Stromal cell of bone marrow (primary cell): ENCODE measurements around the gene CCR5.
A peak's percentile ranks its signal among the peaks of the same experiment; 100 is the strongest.
"Not testable (repeated sequence)": the region's sequence is repeated elsewhere in the genome, so short reads cannot be mapped to it uniquely, and the experiment has no call there.

Experiments
- DNase-seq: peaks from one replicate; pipeline ENCODE4 v3.0.0-alpha.2; 2012; ENCODE audit warnings: low read depth

The CCR5 gene

DNA sequence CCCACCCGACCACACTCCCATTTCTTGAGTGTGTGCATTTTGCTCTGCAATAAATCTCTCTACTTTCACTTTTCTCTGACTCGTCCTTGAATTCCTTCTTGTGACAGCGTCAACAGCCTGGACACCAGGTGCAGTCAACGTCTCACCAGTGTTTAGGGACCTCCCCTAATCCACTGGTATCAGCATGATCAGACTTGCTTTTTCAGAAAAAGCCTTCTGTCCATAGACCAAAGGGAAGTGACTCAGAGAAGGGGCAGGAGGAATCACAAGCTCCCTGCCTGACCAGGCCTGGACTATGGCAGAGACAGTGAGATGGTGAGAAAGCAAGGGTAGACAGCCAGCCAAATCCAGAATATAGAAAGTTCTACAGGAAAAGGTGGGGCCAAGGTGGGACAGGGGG is 15.5 kb downstream of the CCR5 start:
- no peak for DNase-seq

DNA sequence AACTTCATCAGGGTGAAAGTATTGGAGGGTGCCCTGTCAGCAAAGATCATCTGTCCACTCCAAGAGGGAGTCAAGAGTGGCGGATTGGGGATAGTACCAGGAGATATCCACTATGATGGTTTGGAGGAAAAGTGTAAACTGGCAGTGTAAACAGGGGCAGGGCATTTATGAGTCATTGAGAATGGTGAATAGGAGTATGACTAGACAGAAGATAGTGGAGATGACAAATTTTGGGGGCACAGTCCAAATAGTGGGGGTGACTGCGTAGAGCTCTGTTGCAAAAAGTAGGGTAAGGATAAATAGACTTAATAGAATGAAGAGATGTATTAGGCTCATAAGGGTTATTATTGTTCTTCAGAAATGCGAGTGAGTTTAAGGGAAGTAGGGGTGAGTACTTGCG is 18.1 kb downstream of the CCR5 start:
- DNase-seq, result not testable (repeated sequence)

DNA sequence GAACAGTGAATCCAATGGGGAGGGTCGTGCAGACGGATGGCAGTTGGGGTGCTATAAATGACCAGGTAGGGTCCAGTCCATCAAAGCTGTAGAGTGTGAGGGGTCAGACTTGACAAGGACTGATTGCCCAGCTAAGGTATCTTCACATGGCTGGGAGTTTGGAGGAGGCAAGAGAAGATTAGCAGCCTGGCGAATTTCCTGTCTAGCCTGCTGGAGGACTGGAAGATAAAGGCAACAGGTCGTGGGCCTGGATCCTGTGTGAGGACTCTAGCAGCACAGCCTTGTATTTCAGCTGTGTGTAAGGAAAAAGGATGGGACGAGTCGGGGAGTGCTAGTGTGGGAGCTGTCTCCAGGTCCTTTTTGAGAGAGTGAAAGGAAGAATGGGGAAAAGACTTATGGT is 18.6 kb downstream of the CCR5 start:
- DNase-seq, result no peak

DNA sequence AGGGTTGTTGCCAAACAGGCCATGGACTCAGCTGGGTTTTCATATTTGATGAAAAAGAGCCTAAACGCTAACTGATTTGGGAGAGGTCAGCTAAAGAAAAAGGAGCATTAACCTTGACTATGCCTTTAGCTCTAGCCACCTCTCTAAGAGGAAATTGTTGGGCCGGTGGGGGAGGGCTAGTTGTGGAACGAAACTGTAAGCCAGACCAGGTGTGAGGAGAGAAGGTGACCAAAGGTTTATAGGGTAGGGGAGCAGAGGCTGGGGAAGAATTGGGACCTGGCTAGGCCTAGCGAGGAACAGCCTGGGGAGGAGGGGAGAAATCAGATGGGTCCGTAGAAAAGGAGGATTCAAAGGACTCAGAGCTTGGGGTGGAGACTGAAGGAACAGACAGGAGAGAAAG is 20.8 kb downstream of the CCR5 start:
- not testable (repeated sequence) for DNase-seq

DNA sequence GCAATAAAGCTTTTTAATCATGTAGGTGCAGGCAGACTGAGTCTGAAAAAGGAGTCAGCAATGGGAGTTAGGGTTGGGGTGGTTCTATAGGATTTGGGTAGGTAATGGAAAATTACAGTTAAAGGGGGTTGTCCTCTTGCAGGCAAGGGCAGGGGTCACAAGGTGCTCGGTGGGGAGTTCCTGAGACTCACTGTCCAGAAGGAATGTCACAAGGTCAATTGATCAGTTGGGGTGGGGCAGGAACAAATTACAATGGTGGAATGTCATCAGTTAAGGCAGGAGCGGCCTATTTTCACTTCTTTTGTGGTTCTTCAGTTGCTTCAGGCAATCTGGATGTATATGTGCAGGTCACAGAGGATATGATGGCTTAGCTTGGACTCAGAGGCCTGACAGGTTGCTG is 22.3 kb downstream of the CCR5 start:
- DNase-seq, result no peak

DNA sequence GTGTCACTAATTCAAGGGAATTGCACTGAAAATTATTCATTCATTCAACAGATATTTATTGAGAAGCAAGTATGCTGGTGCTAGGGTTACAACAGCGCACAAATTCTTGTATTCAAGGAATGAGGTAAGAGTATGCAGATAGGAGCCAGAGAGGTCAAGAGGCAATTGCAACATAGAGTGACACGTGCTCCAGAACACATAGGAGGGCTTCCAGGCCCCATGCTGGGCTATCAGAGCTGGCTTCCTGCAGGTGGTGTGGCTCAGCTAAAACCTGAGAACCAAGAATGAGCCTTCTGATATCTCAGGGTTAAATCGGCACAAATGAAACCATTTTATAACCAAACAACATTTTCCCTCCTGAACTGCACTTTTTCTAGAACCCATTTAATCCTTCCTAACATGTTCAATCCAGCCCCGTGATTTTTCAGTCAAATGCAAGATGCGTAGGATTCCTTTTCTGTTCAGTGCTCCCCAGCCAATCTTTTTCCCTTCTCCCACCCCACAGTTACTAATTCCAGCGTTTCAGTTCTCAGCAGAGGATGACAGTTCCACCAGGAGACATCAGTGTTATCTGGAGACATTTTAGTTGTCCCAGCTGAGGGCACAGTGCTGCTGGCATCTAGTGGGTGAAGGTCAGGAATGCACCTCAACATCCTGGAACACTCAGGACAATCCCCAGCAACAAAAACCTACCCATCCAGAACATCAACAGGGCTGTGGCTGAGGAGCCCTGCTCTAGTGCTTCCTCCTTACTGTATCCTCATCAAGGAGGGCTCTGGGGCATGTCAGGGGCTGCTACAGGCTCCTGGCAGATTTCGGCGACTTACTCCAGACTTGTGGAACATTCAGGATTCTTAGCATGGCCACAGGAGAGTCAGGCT is 23.0 kb downstream of the CCR5 start:
- no peak for DNase-seq

DNA sequence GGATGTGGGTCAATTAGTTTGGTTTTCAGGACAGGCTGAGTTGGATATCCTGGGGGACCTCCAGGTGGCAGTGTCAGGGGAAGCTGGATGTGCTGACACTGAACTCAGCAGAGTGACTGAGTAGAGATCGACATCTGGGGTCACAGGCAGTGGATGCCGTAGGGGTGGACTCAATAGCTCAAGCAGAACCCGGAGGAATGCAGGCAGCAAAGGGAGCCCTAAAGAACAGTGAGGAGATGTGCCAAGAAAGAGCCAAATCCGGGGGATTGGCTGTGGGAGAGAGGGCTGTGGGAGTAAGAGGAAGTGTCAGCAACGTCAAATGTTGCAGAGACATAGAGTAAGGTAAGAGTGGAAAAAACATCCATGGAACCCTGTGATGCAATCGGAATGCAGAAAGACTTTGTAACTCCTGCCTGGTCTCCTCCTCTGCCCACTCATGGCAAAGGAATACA is 24.5 kb downstream of the CCR5 start:
- no peak for DNase-seq

DNA sequence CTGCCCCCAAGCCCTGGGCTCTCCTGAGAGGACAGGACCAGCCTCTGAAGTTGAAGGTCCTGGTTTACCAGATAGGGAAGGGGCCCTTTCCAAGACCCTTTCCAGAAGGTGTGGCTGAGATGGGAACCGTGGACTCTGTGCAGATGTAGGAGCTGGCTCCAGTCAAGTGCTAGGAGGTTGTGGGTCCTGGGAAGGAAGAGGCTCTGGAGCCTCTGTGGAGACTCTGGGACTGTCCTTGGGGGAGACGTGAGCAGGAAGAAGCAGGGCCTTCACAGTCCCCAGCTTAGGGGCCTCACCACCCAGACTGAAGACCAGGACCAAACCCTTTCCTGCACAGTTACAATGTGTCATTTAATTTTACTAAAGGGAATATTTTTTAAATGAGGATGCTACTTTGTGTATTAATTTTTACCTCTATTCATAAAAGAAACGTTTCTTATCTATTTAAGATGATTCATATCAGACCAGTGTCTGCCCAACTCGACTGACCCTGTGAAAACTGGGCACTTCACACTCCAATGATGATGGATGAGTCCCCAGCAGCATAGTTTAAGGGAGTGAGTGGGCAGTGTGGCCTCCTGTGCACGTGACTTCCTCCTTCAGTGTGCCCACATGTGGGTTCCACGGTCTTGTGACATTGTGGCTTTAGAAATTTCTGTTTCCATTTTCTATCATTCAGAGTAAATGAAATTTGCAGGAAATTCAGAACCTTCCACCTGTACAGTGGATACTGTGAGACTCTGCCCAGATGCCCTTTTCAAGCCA is 25.2 kb downstream of the CCR5 start:
- DNase-seq, result no peak

DNA sequence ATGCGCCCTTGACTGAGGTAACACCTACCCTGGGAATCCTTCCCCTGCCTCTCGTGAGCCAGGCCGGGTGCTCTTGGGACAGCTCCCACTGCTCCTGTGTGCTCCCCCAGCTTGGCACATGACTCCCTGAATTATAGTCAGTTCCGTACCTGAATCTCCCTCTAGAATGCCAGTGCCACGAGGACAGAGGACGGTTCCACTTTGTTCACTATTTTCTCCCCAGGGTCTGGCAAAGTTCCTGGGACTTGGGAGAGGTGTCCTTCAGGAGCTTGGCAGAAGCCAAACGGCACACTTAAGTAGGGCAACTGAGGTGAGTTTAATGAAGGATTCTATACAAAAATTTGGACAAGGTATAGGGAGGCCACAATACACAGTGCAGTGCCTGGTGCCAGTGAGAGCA is 26.4 kb downstream of the CCR5 start:
- DNase-seq, result no peak

DNA sequence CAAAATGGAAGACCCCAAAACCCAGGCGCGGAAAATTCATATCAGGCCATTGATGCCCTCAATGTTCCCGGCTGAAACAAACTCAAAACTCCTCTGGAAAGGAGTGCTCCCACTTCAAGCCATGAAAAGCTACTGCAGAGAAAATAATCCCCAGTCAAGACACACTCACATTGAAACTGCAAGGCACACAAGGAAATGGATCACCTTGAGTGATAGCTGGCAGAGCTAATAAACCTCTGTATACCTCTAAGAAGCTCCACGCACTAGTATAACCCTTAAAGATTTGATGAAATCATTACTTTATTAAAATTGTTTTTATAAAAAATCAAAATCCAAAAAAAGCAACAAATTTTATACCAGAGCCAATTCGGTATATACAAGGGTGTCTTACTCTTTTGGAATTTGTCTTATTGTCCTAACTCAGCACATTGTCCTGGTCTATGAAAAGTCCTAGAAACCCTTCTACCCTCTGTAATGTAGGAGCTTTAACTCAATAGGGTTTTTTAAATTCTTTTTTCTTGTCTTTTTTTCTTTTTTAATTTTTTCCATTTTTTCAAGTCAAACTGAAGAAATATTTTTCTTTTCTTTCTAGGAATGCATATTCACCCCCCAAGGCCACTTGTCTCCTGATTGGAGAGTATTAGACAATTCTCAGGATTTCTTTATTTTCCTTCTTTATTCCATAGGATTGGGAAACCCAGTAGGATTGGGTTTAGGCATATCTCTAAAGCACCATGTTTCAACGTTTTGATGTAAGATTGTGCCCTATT is 27.6 kb downstream of the CCR5 start:
- DNase-seq, result no peak

DNA sequence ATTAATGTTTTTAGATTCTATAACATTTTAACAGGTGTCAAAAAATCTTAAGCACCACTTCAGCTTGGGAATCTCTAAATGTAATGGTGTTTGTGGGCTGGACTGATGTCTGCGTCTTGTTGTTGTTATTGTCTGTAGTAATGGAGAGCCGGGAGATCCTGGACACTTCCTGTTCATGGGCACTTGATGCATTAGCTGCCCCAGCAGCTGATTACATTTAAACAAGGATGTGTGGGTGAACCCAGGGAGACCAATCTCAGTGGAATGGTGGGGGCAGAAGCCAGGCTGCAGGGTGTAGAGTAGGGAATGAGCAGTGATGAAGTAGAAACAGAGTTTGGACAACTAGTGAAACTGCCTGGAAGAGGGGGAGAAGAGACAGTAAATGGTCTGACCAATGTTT is 28.4 kb downstream of the CCR5 start:
- DNase-seq, result no peak

DNA sequence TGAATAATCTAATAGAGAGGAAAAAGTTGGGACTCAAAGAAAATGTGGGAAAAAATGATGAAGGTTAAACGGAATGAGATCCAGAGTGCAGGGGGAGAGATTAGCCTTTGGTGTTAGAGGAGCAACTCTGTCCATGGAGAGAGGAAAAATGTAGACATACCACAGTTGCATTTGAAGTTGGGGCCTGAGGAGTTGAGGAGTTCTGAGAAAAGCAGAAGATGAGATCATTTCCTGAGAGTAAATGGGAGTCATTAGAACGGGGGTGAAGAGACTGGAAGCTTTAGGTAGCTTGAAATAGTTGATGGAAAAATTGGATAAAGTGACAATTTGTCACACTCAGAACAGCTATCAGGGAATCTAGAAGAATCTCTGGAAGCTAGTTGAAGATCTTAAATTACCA is 28.8 kb downstream of the CCR5 start:
- DNase-seq, result no peak

DNA sequence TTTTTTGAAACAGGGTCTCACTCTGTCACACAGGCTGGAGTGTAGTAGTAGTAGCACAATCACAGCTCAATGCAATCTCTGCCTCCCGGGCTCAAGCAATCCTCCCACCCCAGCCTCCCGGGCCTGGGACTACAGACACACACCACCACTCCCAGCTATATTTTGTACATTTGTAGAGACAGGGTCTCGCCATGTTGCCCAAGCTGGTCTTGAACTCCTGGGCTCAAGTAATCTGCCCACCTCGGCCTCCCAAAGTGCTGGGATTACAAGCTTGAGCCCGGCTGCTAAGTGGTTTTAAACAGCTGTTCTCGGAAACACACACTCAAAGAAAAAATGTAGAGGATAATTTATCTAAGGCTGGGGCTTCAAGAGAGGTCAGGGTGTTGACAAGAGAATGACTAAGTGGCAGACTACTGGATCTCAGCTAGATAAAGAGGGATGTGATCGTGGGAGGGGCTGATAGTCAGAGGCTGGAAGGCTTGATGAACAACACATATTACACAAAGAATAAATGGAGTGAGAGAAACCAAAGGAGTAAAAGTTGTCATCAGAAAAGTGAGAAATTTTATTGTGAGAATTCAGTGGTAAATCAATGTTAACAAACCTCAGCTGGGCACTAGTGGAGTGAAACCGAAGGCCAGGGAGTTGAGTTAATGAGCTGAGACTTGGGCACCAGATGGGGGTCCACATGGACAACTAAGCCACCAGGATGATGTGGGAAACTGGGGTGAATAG is 29.4 kb downstream of the CCR5 start:
- no peak for DNase-seq

DNA sequence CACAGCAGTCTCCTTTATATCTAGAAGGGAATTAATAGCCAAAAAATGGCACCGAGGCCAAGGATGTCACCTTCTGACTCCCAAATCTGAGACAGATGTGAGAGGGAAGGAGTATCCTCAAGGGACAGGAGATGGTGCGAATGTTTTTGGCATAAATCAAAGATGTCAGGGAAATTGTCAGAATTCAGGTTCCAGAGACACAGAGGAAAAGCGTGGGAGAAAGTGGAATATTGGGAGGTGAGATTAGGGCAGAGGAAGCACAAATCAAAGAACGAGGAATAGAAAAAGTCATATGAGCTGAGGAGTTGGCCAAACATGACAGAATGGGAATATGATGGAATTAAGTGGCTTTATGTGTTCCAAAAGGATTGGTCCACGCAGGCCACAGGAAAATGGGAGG is 30.1 kb downstream of the CCR5 start:
- no peak for DNase-seq

DNA sequence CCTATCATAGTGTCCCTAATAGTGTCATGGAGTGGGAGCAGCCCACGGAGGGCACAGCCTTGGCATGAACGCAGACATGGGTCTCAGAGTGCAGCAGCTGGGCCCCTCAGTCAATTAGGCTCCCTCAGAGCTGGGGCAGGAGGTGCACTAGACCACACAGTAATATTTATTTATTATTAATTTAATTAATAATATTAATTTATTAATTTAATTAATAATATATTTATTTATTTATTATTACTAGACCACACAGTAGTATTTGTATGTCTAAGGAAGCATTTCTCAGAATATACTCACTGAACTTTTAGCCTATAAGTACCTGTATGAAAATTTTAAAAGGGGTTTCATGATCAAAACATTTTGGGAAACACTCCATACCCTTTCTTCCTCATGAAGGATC is 30.8 kb downstream of the CCR5 start:
- no peak for DNase-seq

DNA sequence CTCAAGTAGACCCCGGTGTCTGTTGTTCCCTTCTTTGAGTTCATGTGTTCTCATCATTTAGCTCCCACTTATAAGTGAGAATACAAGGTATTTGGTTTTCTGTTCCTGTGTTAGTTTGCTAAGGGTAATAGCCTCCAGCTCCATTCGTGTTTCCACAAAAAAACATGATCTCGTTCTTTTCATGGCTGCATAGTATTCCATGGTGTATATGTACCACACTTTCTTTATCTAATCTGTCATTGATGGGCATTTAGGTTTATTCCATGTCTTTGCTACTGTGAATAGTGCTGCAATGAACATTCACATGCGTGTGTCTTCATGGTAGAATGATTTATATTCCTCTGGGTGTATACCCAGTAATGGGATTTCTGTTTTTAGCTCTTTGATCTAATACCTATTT is 32.2 kb downstream of the CCR5 start:
- not testable (repeated sequence) for DNase-seq

DNA sequence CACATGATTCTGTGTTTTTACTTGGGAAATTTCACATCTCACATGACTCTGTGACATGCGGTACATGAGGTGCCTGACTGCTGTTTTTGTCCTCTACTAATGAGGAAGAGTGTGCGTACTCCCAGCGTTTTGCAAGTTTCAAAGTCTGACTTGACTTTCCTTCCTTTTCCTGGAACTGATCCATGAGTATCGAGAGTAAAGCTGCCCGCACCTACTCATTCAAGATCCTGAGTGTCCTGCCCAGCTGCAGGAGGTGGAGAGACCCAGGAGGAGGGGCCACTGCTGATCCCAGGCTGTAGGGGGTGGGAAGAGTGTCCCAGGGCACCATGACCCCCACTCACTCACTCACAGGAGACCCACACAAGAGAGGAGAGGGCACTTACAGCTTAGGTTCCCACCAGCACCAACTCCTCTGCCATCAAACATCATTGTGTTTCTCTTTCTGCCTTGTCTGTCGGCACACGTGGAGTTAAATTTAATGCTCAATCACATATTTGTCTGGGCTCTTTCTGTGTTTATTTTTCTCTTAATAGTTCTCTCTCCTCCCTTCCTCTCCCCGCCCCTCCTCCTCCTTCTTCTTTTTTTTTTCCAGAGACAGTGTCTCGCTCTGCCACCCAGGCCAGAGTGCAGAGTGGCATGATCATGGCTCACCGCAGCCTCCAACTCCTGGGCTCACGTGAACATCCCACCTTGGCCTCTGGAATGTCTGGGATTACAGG is 34.7 kb downstream of the CCR5 start:
- no peak for DNase-seq

DNA sequence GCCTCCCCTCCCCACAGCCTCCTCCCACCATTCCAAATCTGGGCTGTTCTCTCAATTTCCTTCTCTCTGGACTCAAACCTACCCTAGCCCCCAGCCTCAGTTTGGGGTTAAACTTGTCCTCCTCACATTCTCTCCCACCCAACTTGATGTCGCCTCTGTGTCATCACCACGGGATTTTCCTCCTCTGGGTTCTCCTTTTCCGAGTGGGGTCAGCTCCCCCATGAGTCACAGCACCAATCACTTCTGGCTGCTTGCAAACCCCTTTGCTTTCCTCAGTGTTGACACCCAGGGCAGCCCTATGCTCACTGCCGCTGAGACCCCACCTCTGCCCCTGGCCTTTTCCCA is 35.7 kb downstream of the CCR5 start:
- no peak for DNase-seq

DNA sequence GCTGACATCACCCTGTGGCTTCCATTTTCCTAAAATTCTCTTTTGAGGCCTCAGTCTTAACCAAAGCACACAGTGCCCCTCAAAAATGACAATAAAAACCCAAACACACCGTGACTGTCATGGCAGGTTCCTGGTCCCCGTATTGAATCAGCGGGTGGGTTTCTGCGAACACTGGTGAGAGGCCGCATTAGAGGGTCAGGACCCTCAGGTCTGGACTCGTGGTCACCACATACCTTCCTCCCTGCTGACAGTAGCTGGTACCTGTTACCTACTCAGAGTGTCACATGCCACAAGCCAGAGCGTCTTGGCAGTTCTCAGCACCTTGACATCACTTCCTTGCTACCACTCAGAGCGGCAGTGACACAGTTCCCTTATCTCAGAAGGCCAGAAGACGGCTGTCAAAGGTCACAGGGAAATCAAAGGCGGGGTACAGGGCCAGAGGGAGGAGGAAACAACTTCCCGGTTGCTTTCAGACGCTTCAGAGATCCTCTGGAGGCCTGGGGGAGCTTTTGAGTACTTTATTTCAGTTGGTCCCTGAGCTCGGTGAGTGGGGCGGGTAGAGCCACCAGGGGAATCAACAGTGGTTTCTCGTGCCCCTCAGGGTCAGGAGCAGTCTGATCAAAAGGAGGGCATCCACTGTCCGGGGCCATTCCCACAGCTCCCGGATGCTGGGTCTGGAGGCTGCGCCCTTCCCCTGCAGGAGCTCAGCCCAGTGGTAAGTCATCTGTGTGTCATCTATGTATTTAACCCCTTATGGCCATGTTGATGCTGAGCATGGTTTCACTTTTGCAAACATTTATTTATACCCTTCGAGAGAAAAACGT is 36.3 kb downstream of the CCR5 start, which contains the start of the genes CCR5AS and CCRL2:
Gene CCR5AS (minus strand): TSS at position 279 of the 824 bp plus-strand sequence.
Gene CCRL2 (plus strand): TSS at position 472 of the 824 bp plus-strand sequence. CDS start 821 bp downstream, outside the sequence.
- DNase-seq, result peak; percentile 44

DNA sequence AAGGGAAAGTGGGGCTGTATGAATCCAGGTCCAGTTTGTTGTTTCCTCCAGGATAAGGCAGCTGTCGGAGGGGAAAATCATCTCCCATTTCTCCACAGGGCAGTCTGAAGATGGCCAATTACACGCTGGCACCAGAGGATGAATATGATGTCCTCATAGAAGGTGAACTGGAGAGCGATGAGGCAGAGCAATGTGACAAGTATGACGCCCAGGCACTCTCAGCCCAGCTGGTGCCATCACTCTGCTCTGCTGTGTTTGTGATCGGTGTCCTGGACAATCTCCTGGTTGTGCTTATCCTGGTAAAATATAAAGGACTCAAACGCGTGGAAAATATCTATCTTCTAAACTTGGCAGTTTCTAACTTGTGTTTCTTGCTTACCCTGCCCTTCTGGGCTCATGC is 37.2 kb downstream of the CCR5 start:
- DNase-seq, result no peak
